Ishikawa (cell line): ENCODE results near the gene ESRRA.

ENCODE experiments used
- CEBPB ChIP-seq: IDR thresholded peaks from 2 replicates; pipeline ENCODE4 v1.6.1; 2012
- EGR1 ChIP-seq: IDR thresholded peaks from 2 replicates; pipeline ENCODE4 v1.6.1; 2012
- EP300 ChIP-seq: IDR thresholded peaks from 2 replicates; pipeline ENCODE4 v1.6.1; 2012; ENCODE audit warnings: borderline replicate concordance
- RAD21 ChIP-seq: IDR thresholded peaks from 2 replicates; pipeline ENCODE4 v1.6.1; 2012; ENCODE audit warnings: low read depth
- TAF1 ChIP-seq: IDR thresholded peaks from 2 replicates; pipeline ENCODE4 v1.6.1; 2012; ENCODE audit warnings: low read depth, mild to moderate bottlenecking
- TCF12 ChIP-seq: IDR thresholded peaks from 2 replicates; pipeline ENCODE4 v1.6.1; 2012; ENCODE audit warnings: low read depth
- TF ChIP-seq, protein P1 (sequence below): IDR thresholded peaks from 2 replicates; pipeline ENCODE4 v1.6.1; 2012; ENCODE audit warnings: low read depth, mild to moderate bottlenecking
- TF ChIP-seq, protein P2 (sequence below): IDR thresholded peaks from 2 replicates; pipeline ENCODE4 v1.6.1; 2012

DNA sequence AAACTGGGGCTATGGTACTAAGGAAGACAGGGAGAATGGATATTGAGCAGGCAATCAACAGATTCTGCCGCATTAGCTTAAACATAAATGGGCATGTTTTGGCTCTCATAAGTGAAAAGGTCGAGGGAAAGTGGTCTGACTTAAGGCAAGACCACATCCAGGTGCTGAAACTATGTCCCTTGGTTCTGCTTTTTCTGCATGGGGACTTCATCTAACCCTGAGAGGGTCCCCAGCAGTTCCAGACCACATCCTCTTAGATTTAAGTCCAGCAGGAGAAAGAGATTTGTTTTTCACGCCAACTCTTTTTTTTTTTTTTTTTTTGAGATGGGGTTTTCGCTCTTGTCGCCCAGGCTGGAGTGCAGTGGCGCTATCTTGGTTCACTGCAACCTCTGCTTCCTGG, 59.1 kb downstream of the ESRRA start:
- TF ChIP-seq EGR1 (no peak), RAD21 (no peak), TAF1 (no peak), EP300 (no peak), CEBPB (no peak), TCF12 (no peak)
- TF ChIP-seq, protein P1, sequence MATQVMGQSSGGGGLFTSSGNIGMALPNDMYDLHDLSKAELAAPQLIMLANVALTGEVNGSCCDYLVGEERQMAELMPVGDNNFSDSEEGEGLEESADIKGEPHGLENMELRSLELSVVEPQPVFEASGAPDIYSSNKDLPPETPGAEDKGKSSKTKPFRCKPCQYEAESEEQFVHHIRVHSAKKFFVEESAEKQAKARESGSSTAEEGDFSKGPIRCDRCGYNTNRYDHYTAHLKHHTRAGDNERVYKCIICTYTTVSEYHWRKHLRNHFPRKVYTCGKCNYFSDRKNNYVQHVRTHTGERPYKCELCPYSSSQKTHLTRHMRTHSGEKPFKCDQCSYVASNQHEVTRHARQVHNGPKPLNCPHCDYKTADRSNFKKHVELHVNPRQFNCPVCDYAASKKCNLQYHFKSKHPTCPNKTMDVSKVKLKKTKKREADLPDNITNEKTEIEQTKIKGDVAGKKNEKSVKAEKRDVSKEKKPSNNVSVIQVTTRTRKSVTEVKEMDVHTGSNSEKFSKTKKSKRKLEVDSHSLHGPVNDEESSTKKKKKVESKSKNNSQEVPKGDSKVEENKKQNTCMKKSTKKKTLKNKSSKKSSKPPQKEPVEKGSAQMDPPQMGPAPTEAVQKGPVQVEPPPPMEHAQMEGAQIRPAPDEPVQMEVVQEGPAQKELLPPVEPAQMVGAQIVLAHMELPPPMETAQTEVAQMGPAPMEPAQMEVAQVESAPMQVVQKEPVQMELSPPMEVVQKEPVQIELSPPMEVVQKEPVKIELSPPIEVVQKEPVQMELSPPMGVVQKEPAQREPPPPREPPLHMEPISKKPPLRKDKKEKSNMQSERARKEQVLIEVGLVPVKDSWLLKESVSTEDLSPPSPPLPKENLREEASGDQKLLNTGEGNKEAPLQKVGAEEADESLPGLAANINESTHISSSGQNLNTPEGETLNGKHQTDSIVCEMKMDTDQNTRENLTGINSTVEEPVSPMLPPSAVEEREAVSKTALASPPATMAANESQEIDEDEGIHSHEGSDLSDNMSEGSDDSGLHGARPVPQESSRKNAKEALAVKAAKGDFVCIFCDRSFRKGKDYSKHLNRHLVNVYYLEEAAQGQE: no peak
- TF ChIP-seq, protein P2, sequence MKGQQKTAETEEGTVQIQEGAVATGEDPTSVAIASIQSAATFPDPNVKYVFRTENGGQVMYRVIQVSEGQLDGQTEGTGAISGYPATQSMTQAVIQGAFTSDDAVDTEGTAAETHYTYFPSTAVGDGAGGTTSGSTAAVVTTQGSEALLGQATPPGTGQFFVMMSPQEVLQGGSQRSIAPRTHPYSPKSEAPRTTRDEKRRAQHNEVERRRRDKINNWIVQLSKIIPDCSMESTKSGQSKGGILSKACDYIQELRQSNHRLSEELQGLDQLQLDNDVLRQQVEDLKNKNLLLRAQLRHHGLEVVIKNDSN: no peak
